Breast epithelium (tissue), 3 donors: ENCODE measurements around the gene CLTCL1.

Experiments used
- CTCF ChIP-seq, 3 donors: fragments of 450-650 bp; IDR thresholded peaks; one replicate each; pipeline ENCODE4 v1.5.1; 2016 to 2017; ENCODE audit warnings: antibody characterized with exemption in 3 of 3, mild to moderate bottlenecking in 3 of 3, moderate library complexity in 3 of 3
- POLR2AphosphoS5 ChIP-seq, 3 donors: sonication (generic); formaldehyde crosslinking; IDR thresholded peaks; one replicate each; pipeline ENCODE4 v1.6.1; 2017; ENCODE audit warnings: antibody characterized with exemption in 3 of 3

- TF ChIP-seq CTCF (IDR thresholded peaks at IDR 0.05) (no peak), POLR2AphosphoS5 (IDR thresholded peaks at IDR 0.05) (no peak)
Measured at GRCh38 chr22:19194766-19195536, 96.6 kb downstream of the CLTCL1 start.
